Psoas muscle (tissue), 8 donors: ENCODE data around the gene APOBEC3G. TPM values are rescaled to one million over a fixed set of nuclear protein-coding genes. Genes with fewer than 3 reads are reported as not detected.
"Not testable (repeated sequence)": the region's sequence is repeated elsewhere in the genome, so short reads cannot be mapped to it uniquely, and the experiment has no call there.

Source experiments
- ATAC-seq, 4 donors: fragments of 200-7000 bp; cut with Tn5 transposase; one replicate each; pipeline ENCODE4 v1.9.1; 2020; ENCODE audit warnings: moderate library complexity in 3 of 4, mild to moderate bottlenecking in 2 of 4
- DNase-seq, 2 donors: peaks; one replicate each; pipeline ENCODE4 v3.0.0-alpha.2; 2020
- H3K27ac ChIP-seq: fragments of 200-600 bp; one replicate; pipeline ENCODE4 v1.8.0; 2022
- H3K27me3 ChIP-seq, 3 donors: fragments of 200-600 bp in 1 of 3; one replicate each; pipeline versions ENCODE4 v1.6.1 to v1.8.0; 2013 to 2022; ENCODE audit warnings: low read length in 2 of 3, mild to moderate bottlenecking in 2 of 3, moderate library complexity in 1 of 3; ENCODE audit not compliant: insufficient read depth in 3 of 3
- H3K36me3 ChIP-seq, 2 donors: fragments of 200-600 bp in 1 of 2; one replicate each; pipeline versions ENCODE4 v1.6.1 to v1.8.0; 2013 to 2022; ENCODE audit warnings: low read depth in 1 of 2, mild to moderate bottlenecking in 1 of 2, moderate library complexity in 1 of 2; ENCODE audit not compliant: insufficient read depth in 1 of 2
- H3K4me1 ChIP-seq: fragments of 200-600 bp; one replicate; pipeline ENCODE4 v1.8.0; 2022
- H3K4me3 ChIP-seq: fragments of 200-600 bp; one replicate; pipeline ENCODE4 v1.8.0; 2022; ENCODE audit warnings: mild to moderate bottlenecking
- H3K9me3 ChIP-seq: fragments of 200-600 bp; one replicate; pipeline ENCODE4 v1.8.0; 2022
- CTCF ChIP-seq: fragments of 200-600 bp; IDR thresholded peaks from one replicate; pipeline ENCODE4 v1.8.0; 2022; ENCODE audit warnings: antibody characterized with exemption
- WGBS, 3 donors: extraction: QIAGEN DNeasy Blood & Tissue Kit; methylation state at CpG; one replicate each; pipeline versions ENCODE4 v1.1.6 to v1.1.7; 2013; 5-methylcytosine and 5-hydroxymethylcytosine counted together
- intact Hi-C, 2 donors: fragments of 100-400 bp; cut with DNase I; formaldehyde crosslinking; loops; one replicate each; pipeline versions ENCODE4 v1.11.0 to v1.14.2; 2022
- polyA plus RNA-seq, 3 donors: library from polyadenylated mRNA; stranded (reverse); fragments of 200-250 nt; gene quantifications; one replicate each; pipeline ENCODE4 v1.2.3, GENCODE V29; 2013
- total RNA-seq, 4 donors: library from RNA; stranded (reverse); fragmentation: NEBNext Ultra II Directional in 2 of 4; extraction: Animal tissue kit (Norgen Biotek cat#: 25700) in 2 of 4; gene quantifications; one replicate each; pipeline versions ENCODE4 v1.2.1 to v1.2.4, GENCODE V29; 2021 to 2023
- donor health status: healthy with polysubstance abuse.
- donor health status: DM: no; HTN: no; CAD: no; lungs with moderate emphysema.
- donor health status: Bipolar disorder and iron deficiency.
- donor health status: healthy.
- donor health status: DM: yes; HTN: yes; CAD: no.
- donor health status: DM: no; HTN: no; CAD: no.
- donor health status: DM: no; HTN: no; CAD: no.
- donor health status: DM: yes; HTN: yes; CAD: no.

Gene APOBEC3G
- total and polyA plus RNA-seq, 7 donors, result 0.45 to 1.6 (median 1.1) TPM

DNA sequence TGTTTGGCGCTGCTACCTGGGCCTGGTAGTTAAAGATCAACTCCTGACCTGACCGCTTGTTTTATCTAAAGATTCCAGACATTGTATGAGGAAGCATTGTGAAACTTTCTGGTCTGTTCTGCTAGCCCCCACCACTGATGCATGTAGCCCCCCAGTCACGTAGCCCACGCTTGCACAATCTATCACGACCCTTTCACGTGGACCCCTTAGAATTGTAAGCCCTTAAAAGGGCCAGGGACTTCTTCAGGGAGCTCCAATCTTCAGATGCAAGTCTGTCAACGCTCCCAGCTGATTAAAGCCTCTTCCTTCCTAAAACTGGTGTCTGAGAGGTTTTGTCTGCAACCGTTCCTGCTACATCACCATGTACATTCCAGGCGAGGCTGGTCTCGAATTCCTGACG is 21.4 kb upstream of the APOBEC3G start:
- no peaks in the 10 kb centered on the region for H3K4me1 ChIP-seq
- ATAC-seq, result no peak
- no peak for TF ChIP-seq CTCF
- peaks cover 0 to 20% (median 3%) of the 10 kb centered on the region in 3 donors for H3K27me3 ChIP-seq
- H3K4me3 ChIP-seq, result no peak overlapping the region
- intact Hi-C loops, result no loop called here
- no peak overlapping the region for H3K27ac ChIP-seq
- 91 to 93% (median 91%) methylated on average over 11 of the region's 11 CpGs for WGBS, 3 donors
- DNase-seq, result no peak
- H3K36me3 ChIP-seq, result no peaks in the 10 kb centered on the region
- no peaks in the 10 kb centered on the region for H3K9me3 ChIP-seq

GRCh38 chr22:39061290-39061689 is 15.8 kb upstream of the APOBEC3G start:
- intact Hi-C loops, H3K4me1 ChIP-seq, H3K9me3 ChIP-seq, DNase-seq, ATAC-seq, H3K27ac ChIP-seq, H3K4me3 ChIP-seq, H3K36me3 ChIP-seq: not testable (repeated sequence)
- H3K27me3 ChIP-seq, result peaks cover 0 to 10% (median 5%) of the 10 kb centered on the region in 3 donors
- WGBS, 3 donors, result 59 to 71% (median 60%) methylated on average over 6 of the region's 6 CpGs

DNA sequence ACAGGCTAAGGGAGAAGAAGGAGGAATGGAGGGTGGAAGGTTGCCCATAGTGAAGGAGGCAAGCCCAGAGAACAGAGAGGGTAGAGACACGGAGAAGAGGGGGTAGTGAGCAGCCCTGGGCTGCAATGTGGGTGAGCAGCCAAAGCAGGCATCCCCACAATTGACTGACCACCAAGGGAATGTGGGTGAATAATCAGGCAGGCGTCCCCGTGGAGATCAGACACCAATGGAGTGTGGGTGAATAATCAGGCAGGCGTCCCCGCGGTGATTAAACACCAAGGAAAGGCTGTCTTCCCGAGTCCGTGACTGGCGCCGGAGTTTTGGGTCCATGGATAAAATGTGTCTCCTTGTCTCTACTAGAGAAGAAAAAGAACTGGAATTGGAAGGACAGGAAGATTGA is 15.1 kb upstream of the APOBEC3G start:
- H3K27me3 ChIP-seq, result peaks cover 0 to 10% (median 5%) of the 10 kb centered on the region in 3 donors
- ATAC-seq, H3K4me3 ChIP-seq, H3K9me3 ChIP-seq, intact Hi-C loops, H3K36me3 ChIP-seq, H3K27ac ChIP-seq, DNase-seq, H3K4me1 ChIP-seq: not testable (repeated sequence)
- WGBS, 3 donors, result 74 to 86% (median 76%) methylated on average over 10 of the region's 10 CpGs

DNA sequence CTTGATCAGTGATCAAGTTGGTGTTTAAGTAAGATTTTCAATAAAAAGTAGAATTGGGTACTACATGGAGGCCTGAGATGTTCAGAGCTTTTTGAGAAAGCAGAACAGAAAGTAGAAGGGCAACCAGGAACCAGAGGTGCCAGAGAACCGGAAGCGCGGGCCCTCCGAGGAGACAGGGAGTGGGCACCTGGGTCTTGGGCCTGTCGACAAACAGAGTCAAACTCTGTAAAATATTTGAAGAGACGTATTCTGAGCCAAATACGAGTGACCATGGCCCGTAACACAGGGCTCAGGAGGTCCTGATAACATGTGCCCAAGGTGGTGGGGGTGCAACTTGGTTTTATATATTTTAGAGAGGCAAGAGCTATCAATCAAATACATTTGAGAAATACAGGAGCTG is 13.2 kb upstream of the APOBEC3G start:
- 85 to 92% (median 89%) methylated on average over 8 of the region's 8 CpGs for WGBS, 3 donors
- DNase-seq, H3K4me3 ChIP-seq, ATAC-seq, H3K27ac ChIP-seq, H3K4me1 ChIP-seq, H3K9me3 ChIP-seq, intact Hi-C loops, H3K36me3 ChIP-seq: not testable (repeated sequence)
- peaks cover 0 to 11% (median 5%) of the 10 kb centered on the region in 3 donors for H3K27me3 ChIP-seq

DNA sequence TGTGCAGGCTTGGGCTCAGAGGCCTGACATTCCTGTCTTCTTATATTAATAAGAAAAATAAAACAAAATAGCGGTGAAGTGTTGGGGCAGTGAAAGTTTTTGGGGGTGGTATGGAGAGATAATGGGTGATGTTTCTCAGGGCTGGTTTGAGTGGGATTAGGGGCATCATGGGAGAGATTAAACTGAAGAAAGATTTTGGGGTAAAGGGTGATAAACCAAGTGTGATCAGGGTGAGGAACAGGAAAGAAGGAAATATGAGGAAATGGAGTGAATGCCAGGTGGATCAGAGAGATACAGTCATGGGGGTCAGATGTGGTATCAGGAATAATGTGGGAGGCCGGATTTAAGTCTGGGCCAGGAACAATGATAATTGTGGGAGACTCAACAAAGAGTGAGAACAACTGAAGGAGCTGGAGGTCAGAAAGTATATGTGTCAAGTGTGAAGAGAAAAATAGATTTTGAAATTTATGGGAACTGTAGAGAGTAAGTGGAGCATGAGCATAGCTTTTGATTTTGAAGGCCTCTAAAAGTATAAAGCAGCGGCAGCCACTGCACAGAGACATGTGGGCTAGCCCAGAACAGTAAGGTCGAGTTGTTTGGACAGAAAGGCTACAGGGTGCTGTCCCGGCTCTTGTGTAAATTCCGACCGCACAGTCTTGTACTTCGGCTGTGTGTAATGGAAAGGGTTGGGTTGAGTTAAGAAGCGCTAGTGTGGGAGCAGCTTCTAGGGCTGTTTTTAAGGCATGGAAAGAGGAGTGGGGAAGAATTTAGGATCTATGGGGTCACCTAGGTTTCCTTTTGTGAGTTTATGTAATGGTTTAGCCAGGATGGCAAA is 10.4 kb upstream of the APOBEC3G start:
- DNase-seq, ATAC-seq, H3K27ac ChIP-seq, H3K27me3 ChIP-seq, intact Hi-C loops, H3K4me1 ChIP-seq, H3K4me3 ChIP-seq, H3K36me3 ChIP-seq, H3K9me3 ChIP-seq: not testable (repeated sequence)
- 85 to 86% (median 85%) methylated on average over 9 of the region's 9 CpGs for WGBS, 3 donors

GRCh38 chr22:39068033-39068785 is 8.9 kb upstream of the APOBEC3G start:
- 69 to 76% (median 69%) methylated on average over 12 to 13 of the region's 13 CpGs for WGBS, 3 donors
- H3K9me3 ChIP-seq, result no peaks in the 10 kb centered on the region
- no peak overlapping the region for H3K4me3 ChIP-seq
- peaks cover 0 to 6% (median 2%) of the 10 kb centered on the region in 3 donors for H3K27me3 ChIP-seq
- intact Hi-C loops, result no loop called here
- ATAC-seq, result no peak
- no peaks in the 10 kb centered on the region for H3K36me3 ChIP-seq
- no peaks in the 10 kb centered on the region for H3K4me1 ChIP-seq
- TF ChIP-seq CTCF, result no peak
- no peak for DNase-seq
- H3K27ac ChIP-seq, result no peak overlapping the region
